ENCODE measurements around the gene NNAT.
"Not testable (repeated sequence)": the region's sequence is repeated elsewhere in the genome, so short reads cannot be mapped to it uniquely, and the experiment has no call there.

Gene NNAT

GRCh38 chr20:37521061-37521771 lies at the start of gene NNAT:
NNAT (plus strand) TSS chr20:37521250; CDS start chr20:37521332, 82 bp downstream.
- DNase-seq, result no peak

GRCh38 chr20:37471741-37472235 lies 49.3 kb upstream of the NNAT start:
- DNase-seq, result no peak

- DNase-seq, result not testable (repeated sequence)
Observed at GRCh38 chr20:37472435-37472834, 48.6 kb upstream of the NNAT start.

- no peak for DNase-seq
Observed at GRCh38 chr20:37473249-37474000, 47.6 kb upstream of the NNAT start.

DNA sequence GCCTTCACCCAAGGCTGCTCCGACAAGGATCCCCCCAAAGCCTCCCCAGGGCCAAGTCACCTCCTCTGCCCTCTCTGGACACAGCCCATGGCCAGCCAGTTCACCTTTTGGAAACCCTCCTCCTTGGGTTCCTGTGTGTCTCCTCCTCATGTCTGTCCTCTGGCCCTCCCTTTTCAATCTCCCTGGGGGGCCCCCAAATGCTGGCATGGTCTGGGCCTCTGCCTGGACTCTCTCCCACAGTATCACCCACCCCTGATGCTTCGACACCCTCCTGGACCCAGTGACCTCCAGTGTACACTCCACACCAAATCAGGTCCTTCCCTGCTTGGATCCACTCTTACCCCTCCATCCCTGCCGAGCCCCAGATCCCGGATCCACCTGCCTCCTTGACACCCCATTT lies 46.7 kb upstream of the NNAT start:
- DNase-seq, result no peak

DNA sequence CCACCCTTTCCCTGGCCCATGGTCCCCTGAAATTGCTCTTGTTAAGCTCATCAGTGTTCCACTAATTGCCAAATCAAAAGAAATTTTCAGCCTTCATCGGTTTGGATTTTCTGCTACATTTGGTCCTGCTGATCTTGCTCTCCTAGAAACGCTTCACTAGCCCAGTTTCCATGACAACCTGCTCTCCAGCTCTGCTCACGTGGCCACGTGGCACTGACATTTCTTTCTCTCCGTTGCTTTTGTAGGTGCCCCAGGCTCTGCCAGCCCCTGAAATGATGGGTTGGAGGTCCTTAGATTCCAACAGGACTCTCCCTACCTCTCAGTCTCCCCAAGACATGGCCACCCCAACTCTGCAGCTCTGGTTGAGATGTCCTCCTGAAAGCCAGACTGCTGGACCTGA lies 45.8 kb upstream of the NNAT start:
- no peak for DNase-seq

- DNase-seq, result no peak
Observed at GRCh38 chr20:37477041-37477440, 44.0 kb upstream of the NNAT start.

GRCh38 chr20:37479266-37479665 lies 41.8 kb upstream of the NNAT start:
- no peak for DNase-seq

DNA sequence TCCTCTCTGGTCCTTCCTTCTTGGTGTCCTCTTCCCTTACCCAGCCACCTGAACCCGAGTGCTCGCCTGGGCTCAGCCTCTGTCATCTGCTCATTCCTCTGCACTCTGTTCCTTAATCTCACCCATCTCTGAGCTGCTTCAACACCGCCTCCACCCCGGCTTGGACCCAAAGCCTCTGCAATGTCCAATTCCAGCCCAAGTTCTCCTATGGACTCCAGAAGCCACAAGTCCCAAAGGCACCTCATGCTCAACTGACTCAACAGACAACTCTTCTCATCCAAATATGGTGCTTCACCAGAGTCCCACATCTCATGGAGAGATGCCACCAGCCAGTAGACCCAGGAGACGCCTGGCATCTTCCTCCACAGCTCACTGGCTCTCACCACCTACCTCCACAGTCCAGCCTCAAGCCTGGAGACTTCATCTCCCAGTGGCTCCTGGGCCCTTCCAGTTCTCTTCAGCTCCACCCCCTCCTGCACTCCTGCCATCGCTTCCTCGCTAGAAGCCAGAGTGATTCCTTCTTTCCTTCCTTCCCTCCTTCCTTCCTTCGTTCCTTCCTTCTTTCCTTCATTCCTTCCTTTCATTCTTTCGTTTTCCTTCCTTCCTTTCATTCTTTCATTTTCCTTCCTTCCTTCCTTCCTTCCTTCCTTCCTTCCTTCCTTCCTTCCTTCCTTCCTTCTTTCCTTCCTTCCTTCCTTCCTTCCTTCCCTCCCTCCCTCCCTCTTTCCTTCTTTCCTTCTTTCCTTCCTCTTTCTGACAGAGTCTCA lies 40.9 kb upstream of the NNAT start:
- DNase-seq, result no peak

DNA sequence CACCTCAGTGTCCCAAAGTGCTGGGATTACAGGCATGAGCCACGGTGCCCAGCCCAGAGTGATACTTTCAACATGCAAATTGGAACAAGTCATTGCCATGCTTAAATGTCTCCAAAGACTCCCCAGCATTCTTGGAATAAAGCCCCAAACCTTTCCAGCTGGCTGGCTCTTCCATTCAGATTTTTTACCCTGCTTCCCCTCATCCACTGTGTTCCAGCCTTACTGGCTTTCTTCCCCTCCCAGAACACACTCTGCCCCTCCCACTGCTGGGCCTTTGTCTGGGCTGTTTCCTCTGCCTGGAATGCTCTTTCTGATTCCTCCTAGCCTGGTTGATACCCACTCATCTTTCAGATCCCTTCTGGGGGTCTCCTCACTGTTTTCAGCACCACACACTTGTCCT lies 40.1 kb upstream of the NNAT start:
- DNase-seq, result no peak

DNA sequence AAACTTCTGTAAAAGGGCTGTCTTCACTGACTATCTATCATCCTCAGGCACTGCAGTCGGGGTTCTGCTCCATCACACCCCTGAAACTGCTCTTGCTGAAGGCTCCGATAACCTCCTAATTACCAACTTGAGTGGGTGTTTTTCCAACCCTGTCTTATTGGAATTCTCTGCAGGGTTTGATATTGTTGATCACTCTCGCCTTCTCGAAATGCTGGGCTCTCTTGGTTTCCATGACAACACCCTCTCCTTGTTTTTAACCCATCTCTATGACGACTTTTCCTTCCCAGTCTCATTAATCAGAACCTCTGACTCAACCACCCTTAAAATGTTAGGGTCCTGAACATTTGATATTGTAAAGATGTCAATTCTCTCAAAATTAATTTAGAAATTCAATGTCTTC lies 39.4 kb upstream of the NNAT start:
- no peak for DNase-seq

- DNase-seq, result no peak
Observed at GRCh38 chr20:37484331-37484730, 36.7 kb upstream of the NNAT start.

- DNase-seq, result not testable (repeated sequence)
Observed at GRCh38 chr20:37486209-37486608, 34.8 kb upstream of the NNAT start.

DNA sequence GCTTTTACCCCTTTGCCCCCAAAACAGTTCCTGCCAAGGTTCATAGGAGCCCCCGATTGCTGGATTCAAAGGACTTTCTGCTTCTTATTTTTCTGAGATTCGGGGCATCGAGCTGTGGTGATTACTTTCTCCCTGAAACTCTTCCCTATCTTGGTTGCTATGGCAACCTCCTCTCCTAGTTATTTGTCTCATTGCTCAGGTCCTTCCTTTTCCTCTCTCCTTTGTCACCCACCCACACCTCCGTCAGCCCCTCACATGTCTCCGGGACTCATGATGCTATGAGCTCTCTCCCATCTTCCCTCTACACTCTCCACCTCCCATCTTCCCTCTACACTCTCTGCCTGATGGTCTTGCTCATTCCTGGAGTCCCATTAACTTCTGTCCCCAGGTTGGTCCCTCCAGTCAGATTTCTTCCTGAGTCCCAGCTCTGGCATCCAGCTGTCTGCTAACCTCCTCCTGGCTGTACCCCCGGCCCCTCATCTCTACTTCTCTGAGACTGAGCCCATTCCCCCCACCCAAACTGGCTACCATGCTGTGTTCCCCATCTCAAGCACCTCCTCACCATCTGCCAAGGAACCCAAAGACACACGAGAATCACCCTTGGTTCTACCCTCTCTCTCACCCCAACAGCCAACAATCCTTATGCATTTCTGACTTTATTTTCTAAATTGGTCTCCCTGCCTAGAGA lies 30.2 kb upstream of the NNAT start:
- no peak for DNase-seq

GRCh38 chr20:37492096-37492625 lies 28.9 kb upstream of the NNAT start:
- no peak for DNase-seq

DNA sequence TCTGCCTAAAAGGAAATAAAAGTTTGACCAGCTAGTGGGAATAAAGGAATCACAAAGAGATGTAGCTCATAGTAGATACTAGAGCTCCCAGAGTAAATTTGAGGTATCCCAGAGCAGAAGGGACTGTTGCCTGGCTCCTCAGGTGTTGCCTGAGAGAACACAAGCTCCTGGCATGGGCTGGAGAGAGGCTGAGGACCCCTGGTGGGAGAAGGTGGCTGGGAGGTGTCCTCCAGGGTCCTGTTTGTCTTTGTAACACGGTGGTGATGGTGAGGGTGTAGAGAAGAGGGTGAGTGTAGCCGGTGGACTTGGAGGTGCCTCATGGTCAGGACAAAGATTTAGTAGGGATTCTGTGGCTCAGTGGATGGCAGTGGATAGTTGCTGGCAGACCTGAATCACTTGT lies 28.1 kb upstream of the NNAT start:
- DNase-seq, result no peak

- no peak for DNase-seq
Observed at GRCh38 chr20:37494301-37494700, 26.7 kb upstream of the NNAT start.

DNA sequence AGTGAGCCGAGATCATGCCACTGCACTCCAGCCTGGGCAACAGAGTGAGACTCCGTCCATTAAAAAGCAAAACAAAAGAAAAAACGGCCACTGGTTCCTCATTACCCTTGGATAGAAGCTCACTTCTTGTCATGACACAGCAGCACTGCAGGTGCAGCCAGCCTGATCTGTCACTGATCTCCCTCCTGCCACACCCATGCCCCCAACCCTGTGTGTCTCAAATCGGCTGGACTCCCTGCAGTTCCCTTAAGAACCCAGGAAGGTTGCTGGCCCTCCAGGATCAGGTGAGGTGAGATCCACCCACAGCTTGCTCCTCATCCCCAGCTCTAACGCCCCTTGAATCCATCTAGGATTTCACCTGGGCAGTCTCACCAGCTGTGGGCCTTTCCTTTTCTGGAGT lies 26.3 kb upstream of the NNAT start:
- DNase-seq, result no peak

- DNase-seq, result no peak
Observed at GRCh38 chr20:37498066-37498665, 22.9 kb upstream of the NNAT start.

DNA sequence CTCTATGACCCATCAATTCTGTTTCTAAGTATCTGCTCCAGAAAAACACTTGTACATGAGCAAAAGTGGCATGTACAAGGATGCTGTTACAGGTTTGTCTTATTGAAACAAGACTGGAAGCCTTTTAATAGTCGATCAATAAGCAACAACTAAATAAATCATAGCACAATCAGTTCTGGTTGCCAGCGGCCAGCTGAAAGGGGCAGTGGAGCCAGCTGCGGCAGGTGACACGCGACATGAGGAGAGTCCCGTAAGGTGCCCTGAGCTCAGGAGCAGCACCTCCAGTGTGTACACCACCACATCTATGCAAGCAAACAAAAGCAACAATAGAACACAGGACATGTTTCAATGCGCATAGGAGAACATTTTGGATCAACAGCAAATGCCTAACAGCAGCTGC lies 20.7 kb upstream of the NNAT start:
- no peak for DNase-seq

DNA sequence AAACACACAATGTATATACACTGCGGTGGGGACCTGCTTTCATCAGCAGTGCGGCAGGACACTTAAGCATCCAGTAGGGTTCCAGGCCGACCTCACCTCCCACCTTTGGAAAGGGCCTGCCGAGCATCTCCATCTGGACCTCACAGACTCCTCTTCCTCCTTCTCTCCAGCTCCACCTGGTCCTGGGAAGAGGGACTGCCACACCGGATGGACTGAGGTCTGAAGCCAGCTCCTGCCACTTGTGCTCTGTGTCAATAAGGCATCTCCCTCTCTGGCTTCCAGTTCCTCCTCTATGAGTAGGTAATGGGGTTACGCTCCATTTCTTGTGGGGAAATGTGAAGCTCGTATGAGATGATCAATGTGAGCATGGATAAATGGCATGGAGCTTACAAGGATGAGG lies 19.1 kb upstream of the NNAT start:
- DNase-seq, result no peak

DNA sequence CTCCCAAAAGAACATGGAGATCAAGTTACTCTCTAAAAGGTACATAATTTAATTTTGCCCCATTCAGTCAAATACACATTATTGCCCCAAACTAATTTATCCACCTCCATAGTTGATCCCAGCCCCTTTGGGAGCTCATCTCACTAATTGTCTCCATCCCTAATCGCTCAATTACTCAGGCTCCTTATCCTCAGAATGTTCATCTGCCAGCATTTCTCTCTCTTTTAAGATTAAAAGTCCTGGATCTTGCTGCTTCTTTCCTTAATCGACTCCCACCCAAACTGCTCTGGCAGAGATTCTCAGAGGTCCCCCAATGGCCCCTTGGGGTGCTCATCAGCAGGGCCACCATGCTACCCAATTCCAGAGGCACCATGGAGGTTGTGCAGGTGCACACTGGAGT lies 18.4 kb upstream of the NNAT start:
- no peak for DNase-seq

Measured in activated naive CD4-positive, alpha-beta T cell treated with Interleukin-2 at 50 U/mL for 16 hours (primary cell).